ENCODE measurements around the gene LRMDA. TPM values are rescaled to one million over a fixed set of nuclear protein-coding genes. Genes with fewer than 3 reads are reported as not detected.

The LRMDA gene
- total and polyA plus RNA-seq, 7 donors, result 1.0 to 5.7 (median 2.5) TPM

GRCh38 chr10:75726522-75727483 is 295.4 kb downstream of the LRMDA start:
- H3K4me1 ChIP-seq, result no peaks in the 10 kb centered on the region
- no peaks in the 10 kb centered on the region for H3K9me3 ChIP-seq
- no peaks in the 10 kb centered on the region for H3K36me3 ChIP-seq (ENCODE audit: insufficient read depth in 1 of 2, low read depth in 1 of 2)
- H3K27ac ChIP-seq, result no peak overlapping the region
- no peaks in the 10 kb centered on the region for H3K27me3 ChIP-seq (ENCODE audit: insufficient read depth in 3 of 3, low read length in 2 of 3)
- DNase-seq (no peak), ATAC-seq (no peak)
- no peak for TF ChIP-seq CTCF (IDR thresholded peaks at IDR 0.05)
- H3K4me3 ChIP-seq, result no peak overlapping the region
- intact Hi-C loops (cut with DNase I), result no loop called here
- WGBS, 3 donors, result 84 to 87% (median 84%) methylated on average over 11 of the region's 11 CpGs

GRCh38 chr10:75730847-75731246 is 299.4 kb downstream of the LRMDA start:
- Histone ChIP-seq H3K9me3 (no peaks in the 10 kb centered on the region), H3K36me3 (ENCODE audit: insufficient read depth in 1 of 2, low read depth in 1 of 2) (no peaks in the 10 kb centered on the region), H3K27ac (no peak overlapping the region), H3K4me3 (no peak overlapping the region), H3K27me3 (ENCODE audit: insufficient read depth in 3 of 3, low read length in 2 of 3) (no peaks in the 10 kb centered on the region), H3K4me1 (no peaks in the 10 kb centered on the region)
- intact Hi-C loops (cut with DNase I), result no loop called here
- WGBS, 3 donors, result 25 to 45% (median 35%) methylated on average over 1 of the region's 1 CpG
- ATAC-seq (no peak), DNase-seq (no peak)
- no peak for TF ChIP-seq CTCF (IDR thresholded peaks at IDR 0.05)

DNA sequence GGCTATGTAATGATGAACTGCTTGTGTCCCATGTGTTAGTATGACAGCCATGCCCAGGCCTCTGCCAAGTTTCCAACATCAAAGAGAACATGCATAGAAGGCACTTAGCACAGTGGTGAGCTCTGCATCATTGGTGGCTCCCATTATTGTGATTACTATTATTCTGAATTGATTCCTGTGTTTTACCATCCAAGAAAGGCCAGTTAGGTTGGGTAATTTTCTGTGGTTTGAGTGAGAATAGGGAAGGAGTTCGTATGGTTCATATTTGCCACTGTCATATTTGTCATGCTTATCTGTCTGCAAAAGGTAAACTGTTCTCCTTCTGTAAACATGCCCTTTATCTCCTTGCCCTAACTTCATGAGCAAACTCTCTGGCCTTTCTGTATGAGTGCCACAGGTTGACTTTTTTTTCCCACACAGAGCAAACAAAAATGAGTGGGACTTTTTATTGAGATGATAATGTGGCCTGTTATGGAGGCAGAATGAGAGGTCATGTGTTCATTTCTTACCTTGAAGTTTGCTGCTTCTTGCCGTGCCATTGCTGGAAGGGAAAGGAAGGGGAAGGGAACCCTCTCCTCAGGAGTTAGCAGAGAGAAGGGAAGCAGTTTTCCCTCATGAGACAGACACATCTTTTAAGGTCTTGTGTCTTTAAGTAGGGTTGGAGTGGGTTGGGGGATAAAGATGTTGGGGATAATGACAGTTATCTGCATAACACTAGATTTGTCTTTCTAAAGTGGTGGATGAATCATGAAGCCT is 301.9 kb downstream of the LRMDA start:
- DNase-seq (no peak), ATAC-seq (no peak)
- Histone ChIP-seq H3K4me1 (no peaks in the 10 kb centered on the region), H3K9me3 (no peaks in the 10 kb centered on the region), H3K4me3 (no peak overlapping the region), H3K27ac (no peak overlapping the region), H3K36me3 (ENCODE audit: insufficient read depth in 1 of 2, low read depth in 1 of 2) (no peaks in the 10 kb centered on the region), H3K27me3 (ENCODE audit: insufficient read depth in 3 of 3, low read length in 2 of 3) (no peaks in the 10 kb centered on the region)
- TF ChIP-seq CTCF (IDR thresholded peaks at IDR 0.05), result no peak
- intact Hi-C loops (cut with DNase I), result no loop called here
- 84 to 89% (median 87%) methylated on average over 2 of the region's 2 CpGs for WGBS, 3 donors

DNA sequence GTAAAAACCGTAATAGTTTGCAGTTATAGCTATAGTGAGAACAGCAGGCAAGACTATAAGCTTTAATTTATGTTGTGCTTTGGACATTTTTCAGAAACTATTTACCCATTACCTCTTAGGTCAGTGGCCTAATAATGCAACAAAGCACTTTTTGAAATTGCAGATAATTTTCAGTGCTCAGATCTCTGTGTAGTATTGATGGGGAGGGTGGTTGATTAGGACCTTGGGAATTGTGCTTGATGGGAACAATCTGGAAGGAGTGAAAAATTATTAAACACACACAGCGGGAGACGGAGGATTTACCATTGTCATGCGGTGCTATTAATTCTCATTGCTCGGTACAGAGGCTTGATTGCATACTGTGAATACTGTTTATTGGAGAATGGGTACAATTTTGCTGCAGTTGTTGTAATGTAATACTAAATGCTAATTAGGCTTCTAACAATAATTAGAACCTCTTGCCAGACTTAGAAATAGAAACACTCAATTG is 304.8 kb downstream of the LRMDA start:
- intact Hi-C loops (cut with DNase I), result no loop called here

More for the DNA sequence above, 304.8 kb downstream of the LRMDA start:
- DNase-seq (no peak), ATAC-seq (no peak)
- peaks cover 0 to 7% (median 0%) of the 10 kb centered on the region in 3 donors for H3K27me3 ChIP-seq (ENCODE audit: insufficient read depth in 3 of 3, low read length in 2 of 3)
- no peaks in the 10 kb centered on the region for H3K36me3 ChIP-seq (ENCODE audit: insufficient read depth in 1 of 2, low read depth in 1 of 2)
- H3K9me3 ChIP-seq, result peaks cover 1% of the 10 kb centered on the region
- H3K4me3 ChIP-seq, result no peak overlapping the region
- H3K4me1 ChIP-seq, result no peaks in the 10 kb centered on the region
- no peak overlapping the region for H3K27ac ChIP-seq
- no peak for TF ChIP-seq CTCF (IDR thresholded peaks at IDR 0.05)
- 85 to 90% (median 87%) methylated on average over 5 of the region's 5 CpGs for WGBS, 3 donors
